ENCODE data around the gene HFE. TPM values are rescaled to one million over a fixed set of nuclear protein-coding genes. Genes with fewer than 3 reads are reported as not detected.
A peak's percentile ranks its signal among the peaks of the same experiment; 100 is the strongest.

HFE gene
- total RNA-seq, 1 donor from 2014 or later = 1.2 TPM

- Mint-ChIP-seq H3K36me3 (ENCODE audit: low read depth, unreplicated experiment) (no peaks in the 10 kb centered on the region), H3K9me3 (ENCODE audit: unreplicated experiment) (no peaks in the 10 kb centered on the region), H3K4me3 (ENCODE audit: unreplicated experiment) (no peak overlapping the region), H3K27me3 (ENCODE audit: unreplicated experiment) (peaks cover 5% of the 10 kb centered on the region), H3K27ac (ENCODE audit: unreplicated experiment) (no peak overlapping the region), H3K4me1 (ENCODE audit: unreplicated experiment) (peaks cover 12% of the 10 kb centered on the region)
- DNase-seq (ENCODE audit: low spot score) = peak; percentile 57
- peak; percentile 77 for TF ChIP-seq CTCF (IDR thresholded peaks at IDR 0.05; ENCODE audit: unreplicated experiment)
Measured at GRCh38 chr6:26097268-26097875, 10.1 kb downstream of the HFE start.

GRCh38 chr6:26103141-26103769, 16.0 kb downstream of the HFE start:
- H3K4me3 Mint-ChIP-seq (ENCODE audit: unreplicated experiment) = peak overlapping the region; percentile 92
- TF ChIP-seq CTCF (IDR thresholded peaks at IDR 0.05; ENCODE audit: unreplicated experiment) = no peak
- peak overlapping the region; percentile 89 for H3K27ac Mint-ChIP-seq (ENCODE audit: unreplicated experiment)
- H3K4me1 Mint-ChIP-seq (ENCODE audit: unreplicated experiment) = peaks cover 6% of the 10 kb centered on the region
- H3K36me3 Mint-ChIP-seq (ENCODE audit: low read depth, unreplicated experiment) = peaks cover 4% of the 10 kb centered on the region
- no peak for DNase-seq (ENCODE audit: low spot score)
- H3K9me3 Mint-ChIP-seq (ENCODE audit: unreplicated experiment) = no peaks in the 10 kb centered on the region
- H3K27me3 Mint-ChIP-seq (ENCODE audit: unreplicated experiment) = peaks cover 5% of the 10 kb centered on the region

GRCh38 chr6:26103770-26104456, 16.7 kb downstream of the HFE start:
- H3K27me3 Mint-ChIP-seq (ENCODE audit: unreplicated experiment) = peaks cover 5% of the 10 kb centered on the region
- peak; percentile 27 for TF ChIP-seq CTCF (IDR thresholded peaks at IDR 0.05; ENCODE audit: unreplicated experiment)
- peak overlapping the region; percentile 92 for H3K4me3 Mint-ChIP-seq (ENCODE audit: unreplicated experiment)
- H3K36me3 Mint-ChIP-seq (ENCODE audit: low read depth, unreplicated experiment) = peaks cover 4% of the 10 kb centered on the region
- no peaks in the 10 kb centered on the region for H3K9me3 Mint-ChIP-seq (ENCODE audit: unreplicated experiment)
- peak overlapping the region; percentile 89 for H3K27ac Mint-ChIP-seq (ENCODE audit: unreplicated experiment)
- peaks cover 6% of the 10 kb centered on the region for H3K4me1 Mint-ChIP-seq (ENCODE audit: unreplicated experiment)
- peak; percentile 73 for DNase-seq (ENCODE audit: low spot score)

GRCh38 chr6:26104457-26105108, 17.4 kb downstream of the HFE start:
- peak overlapping the region; percentile 89 for H3K27ac Mint-ChIP-seq (ENCODE audit: unreplicated experiment)
- peak; percentile 5 for TF ChIP-seq CTCF (IDR thresholded peaks at IDR 0.05; ENCODE audit: unreplicated experiment)
- H3K4me3 Mint-ChIP-seq (ENCODE audit: unreplicated experiment) = peak overlapping the region; percentile 92
- H3K27me3 Mint-ChIP-seq (ENCODE audit: unreplicated experiment) = peaks cover 5% of the 10 kb centered on the region
- peaks cover 4% of the 10 kb centered on the region for H3K36me3 Mint-ChIP-seq (ENCODE audit: low read depth, unreplicated experiment)
- DNase-seq (ENCODE audit: low spot score) = no peak
- H3K9me3 Mint-ChIP-seq (ENCODE audit: unreplicated experiment) = no peaks in the 10 kb centered on the region
- peaks cover 6% of the 10 kb centered on the region for H3K4me1 Mint-ChIP-seq (ENCODE audit: unreplicated experiment)
